Pancreas (tissue), 10 donors: Measurements from ENCODE around the gene ADRA1B. TPM values are rescaled to one million over a fixed set of nuclear protein-coding genes. Genes with fewer than 3 reads are reported as not detected.
A peak's percentile ranks its signal among the peaks of the same experiment; 100 is the strongest.

Experiments
- ATAC-seq, 4 donors: fragments of 200-7000 bp; cut with Tn5 transposase; one replicate each; pipeline versions ENCODE4 v1.8.0 to v1.9.1; 2020; ENCODE audit warnings: mild to moderate bottlenecking in 4 of 4, moderate library complexity in 4 of 4
- DNase-seq, 6 donors: peaks; one replicate each; pipeline ENCODE4 v3.0.0-alpha.2; 2020
- FAIRE-seq: peaks from 2 replicates; lab custom pipeline; 2012; peaks lifted over from hg19 to GRCh38; lab: Jason Lieb, UNC
- H3K27ac ChIP-seq, 4 donors: fragments of 200-600 bp; sonication (generic); 1 replicate in 3 of 4; 2 replicates in 1 of 4; pipeline versions ENCODE4 v1.5.0 to v1.8.0; 2020
- H3K27me3 ChIP-seq, 4 donors: fragments of 200-600 bp; one replicate each; pipeline ENCODE4 v1.8.0; 2021
- H3K36me3 ChIP-seq, 3 donors: fragments of 200-600 bp; sonication (generic) in 1 of 3; one replicate each; pipeline versions ENCODE4 v1.5.0 to v1.8.0; 2020 to 2021
- H3K4me1 ChIP-seq, 3 donors: fragments of 200-600 bp; one replicate each; pipeline ENCODE4 v1.8.0; 2021
- H3K4me3 ChIP-seq, 4 donors: fragments of 200-600 bp; sonication (generic) in 2 of 4; one replicate each; pipeline versions ENCODE4 v1.5.0 to v1.8.0; 2020 to 2021
- H3K9me3 ChIP-seq, 4 donors: fragments of 200-600 bp; one replicate each; pipeline ENCODE4 v1.8.0; 2021
- WGBS, 2 donors: extraction: QIAGEN DNeasy Blood & Tissue Kit; methylation state at CpG; one replicate each; pipeline ENCODE4 v1.1.7; 2013; 5-methylcytosine and 5-hydroxymethylcytosine counted together
- intact Hi-C, 3 donors: fragments of 100-400 bp; cut with DNase I; formaldehyde crosslinking; loops; one replicate each; pipeline versions ENCODE4 v1.11.1 to v1.14.2; 2022
- polyA plus RNA-seq, 2 donors: library from polyadenylated mRNA; stranded (reverse); fragments of 200-250 nt; gene quantifications; one replicate each; pipeline ENCODE4 v1.2.3, GENCODE V29; 2013
- total RNA-seq, 6 donors: library from RNA; stranded (reverse); fragmentation: NEBNext Ultra II Directional in 4 of 6; extraction: Animal tissue kit (Norgen Biotek cat#: 25700) in 4 of 6; gene quantifications; one replicate each; pipeline versions ENCODE4 v1.2.1 to v1.2.4, GENCODE V29; 2021 to 2023
- TF ChIP-seq, protein P1 (sequence below), 4 donors: fragments of 200-600 bp; sonication (generic) in 3 of 4; IDR thresholded peaks; one replicate each; pipeline versions ENCODE4 v1.5.0 to v1.8.0; 2021; ENCODE audit warnings: antibody characterized with exemption in 4 of 4
- donor health status: healthy with polysubstance abuse.
- donor health status: DM: no; HTN: no; CAD: no; lungs with moderate emphysema.
- donor health status: DM: no; HTN: no; CAD: no.
- donor health status: control.
- donor health status: control.
- donor health status: Bipolar disorder and iron deficiency.
- donor health status: DM: yes; HTN: yes; CAD: no.
- donor health status: DM: no; HTN: no; CAD: no.
- donor health status: DM: no; HTN: no; CAD: no.
- donor health status: DM: yes; HTN: yes; CAD: no.

The ADRA1B gene
- total and polyA plus RNA-seq, 8 donors, result 0.11 to 0.49 (median 0.17) TPM

DNA sequence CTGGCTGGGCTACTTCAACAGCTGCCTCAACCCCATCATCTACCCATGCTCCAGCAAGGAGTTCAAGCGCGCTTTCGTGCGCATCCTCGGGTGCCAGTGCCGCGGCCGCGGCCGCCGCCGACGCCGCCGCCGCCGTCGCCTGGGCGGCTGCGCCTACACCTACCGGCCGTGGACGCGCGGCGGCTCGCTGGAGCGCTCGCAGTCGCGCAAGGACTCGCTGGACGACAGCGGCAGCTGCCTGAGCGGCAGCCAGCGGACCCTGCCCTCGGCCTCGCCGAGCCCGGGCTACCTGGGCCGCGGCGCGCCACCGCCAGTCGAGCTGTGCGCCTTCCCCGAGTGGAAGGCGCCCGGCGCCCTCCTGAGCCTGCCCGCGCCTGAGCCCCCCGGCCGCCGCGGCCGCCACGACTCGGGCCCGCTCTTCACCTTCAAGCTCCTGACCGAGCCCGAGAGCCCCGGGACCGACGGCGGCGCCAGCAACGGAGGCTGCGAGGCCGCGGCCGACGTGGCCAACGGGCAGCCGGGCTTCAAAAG, 55.7 kb downstream of the ADRA1B start:
- intact Hi-C loops, result no loop called here
- ATAC-seq, result peak in 3 of 4 donors; percentile 48 to 78 (median 70)
- peaks cover 0 to 10% (median 3%) of the 10 kb centered on the region in 4 donors for H3K27me3 ChIP-seq
- no peak overlapping the region for H3K27ac ChIP-seq
- peak in 4 of 6 donors; percentile 19 to 62 (median 44) for DNase-seq
- no peaks in the 10 kb centered on the region for H3K36me3 ChIP-seq
- H3K4me1 ChIP-seq, result no peaks in the 10 kb centered on the region
- no peak for FAIRE-seq
- TF ChIP-seq, protein P1, sequence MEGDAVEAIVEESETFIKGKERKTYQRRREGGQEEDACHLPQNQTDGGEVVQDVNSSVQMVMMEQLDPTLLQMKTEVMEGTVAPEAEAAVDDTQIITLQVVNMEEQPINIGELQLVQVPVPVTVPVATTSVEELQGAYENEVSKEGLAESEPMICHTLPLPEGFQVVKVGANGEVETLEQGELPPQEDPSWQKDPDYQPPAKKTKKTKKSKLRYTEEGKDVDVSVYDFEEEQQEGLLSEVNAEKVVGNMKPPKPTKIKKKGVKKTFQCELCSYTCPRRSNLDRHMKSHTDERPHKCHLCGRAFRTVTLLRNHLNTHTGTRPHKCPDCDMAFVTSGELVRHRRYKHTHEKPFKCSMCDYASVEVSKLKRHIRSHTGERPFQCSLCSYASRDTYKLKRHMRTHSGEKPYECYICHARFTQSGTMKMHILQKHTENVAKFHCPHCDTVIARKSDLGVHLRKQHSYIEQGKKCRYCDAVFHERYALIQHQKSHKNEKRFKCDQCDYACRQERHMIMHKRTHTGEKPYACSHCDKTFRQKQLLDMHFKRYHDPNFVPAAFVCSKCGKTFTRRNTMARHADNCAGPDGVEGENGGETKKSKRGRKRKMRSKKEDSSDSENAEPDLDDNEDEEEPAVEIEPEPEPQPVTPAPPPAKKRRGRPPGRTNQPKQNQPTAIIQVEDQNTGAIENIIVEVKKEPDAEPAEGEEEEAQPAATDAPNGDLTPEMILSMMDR (IDR thresholded peaks at IDR 0.05), result no peak
- no peaks in the 10 kb centered on the region for H3K9me3 ChIP-seq
- WGBS, 2 donors, result 1 to 2% methylated on average over 35 to 76 of the region's 76 CpGs
- H3K4me3 ChIP-seq, result peak overlapping the region in 3 of 4 donors; percentile 8 to 30 (median 10)

GRCh38 chr5:159972538-159973362, 56.5 kb downstream of the ADRA1B start:
- Histone ChIP-seq H3K36me3 (no peaks in the 10 kb centered on the region), H3K9me3 (no peaks in the 10 kb centered on the region), H3K27ac (no peak overlapping the region), H3K4me3 (peak overlapping the region in 1 of 4 donors; percentile 30), H3K4me1 (no peaks in the 10 kb centered on the region), H3K27me3 (peaks cover 0 to 10% (median 3%) of the 10 kb centered on the region in 4 donors)
- ATAC-seq (no peak), FAIRE-seq (no peak), DNase-seq (peak in 1 of 6 donors; percentile 63)
- intact Hi-C loops, result no loop called here
- TF ChIP-seq, protein P1 (IDR thresholded peaks at IDR 0.05), result no peak
- WGBS, 2 donors, result 17 to 23% methylated on average over 47 of the region's 50 CpGs

DNA sequence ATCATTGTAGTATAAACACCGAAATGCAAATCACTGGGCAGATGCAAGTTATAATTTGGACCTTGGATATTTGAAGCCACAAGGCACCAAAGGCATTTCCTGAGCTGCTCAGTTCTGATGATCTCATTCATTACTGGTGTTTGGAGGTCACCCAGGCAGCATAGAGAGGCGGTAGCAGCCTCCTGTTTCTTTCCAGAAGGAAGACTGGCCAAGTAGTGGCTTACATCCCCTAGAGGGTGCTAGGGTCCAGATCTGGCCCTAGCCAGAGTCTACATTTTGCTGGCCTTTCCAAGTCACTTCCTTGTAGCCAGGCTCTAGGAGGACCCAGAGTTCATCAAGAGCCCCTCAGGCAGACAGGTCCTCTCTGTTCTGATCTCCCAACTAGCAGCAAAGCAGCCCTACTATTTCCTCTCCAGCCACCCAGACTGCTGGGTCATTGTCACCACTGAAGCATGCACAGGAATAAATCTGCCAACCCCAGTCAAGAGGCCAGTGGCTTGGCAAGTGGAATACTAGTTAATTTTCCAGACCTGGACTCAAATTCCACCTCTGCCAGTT, 59.3 kb downstream of the ADRA1B start:
- TF ChIP-seq, protein P1 (IDR thresholded peaks at IDR 0.05), result no peak
- WGBS, 2 donors, result 66 to 73% methylated on average over 2 of the region's 2 CpGs
- no peaks in the 10 kb centered on the region for H3K9me3 ChIP-seq
- H3K36me3 ChIP-seq, result no peaks in the 10 kb centered on the region
- intact Hi-C loops, result no loop called here
- ATAC-seq, result peak in 3 of 4 donors; percentile 30 to 68 (median 51)
- H3K4me1 ChIP-seq, result no peaks in the 10 kb centered on the region
- no peak overlapping the region for H3K4me3 ChIP-seq
- H3K27ac ChIP-seq, result no peak overlapping the region
- no peak for FAIRE-seq
- H3K27me3 ChIP-seq, result peaks cover 0 to 6% (median 3%) of the 10 kb centered on the region in 4 donors
- DNase-seq, result no peak

GRCh38 chr5:159976921-159977320, 60.6 kb downstream of the ADRA1B start:
- 72 to 81% methylated on average over 3 of the region's 3 CpGs for WGBS, 2 donors
- H3K27ac ChIP-seq, result no peak overlapping the region
- FAIRE-seq (no peak), ATAC-seq (no peak), DNase-seq (no peak)
- no peaks in the 10 kb centered on the region for H3K4me1 ChIP-seq
- TF ChIP-seq, protein P1 (IDR thresholded peaks at IDR 0.05), result no peak
- intact Hi-C loops, result no loop called here
- H3K27me3 ChIP-seq, result peaks cover 0 to 6% (median 0%) of the 10 kb centered on the region in 4 donors
- no peaks in the 10 kb centered on the region for H3K36me3 ChIP-seq
- no peaks in the 10 kb centered on the region for H3K9me3 ChIP-seq
- no peak overlapping the region for H3K4me3 ChIP-seq
